WTC11 (cell line): ENCODE measurements around the gene VGF. TPM values are rescaled to one million over a fixed set of nuclear protein-coding genes. Genes with fewer than 3 reads are reported as not detected.

Experiments used
- ATAC-seq: fragments of 200-7000 bp; cut with Tn5 transposase; 2 replicates; pipeline ENCODE4 v1.10.0; 2021; ENCODE audit warnings: mild to moderate bottlenecking, moderate library complexity
- Bru-seq: library from RNA; stranded (reverse); fragments of 400-500 nt; gene quantifications from one replicate; lab custom pipeline; 2021; lab: Mats Ljungman, UMichigan
- CTCF ChIA-PET: fragments of 300-600 bp; sonication (Branson Sonifier 250); formaldehyde crosslinking; loops from one replicate; lab custom pipeline; 2021; ENCODE audit warnings: antibody characterized with exemption; lab: Charles Lee
- POLR2A ChIA-PET: fragments of 350-600 bp; sonication (Branson Sonifier 250); formaldehyde crosslinking; loops from one replicate; lab custom pipeline; 2021; ENCODE audit warnings: antibody characterized with exemption; lab: Charles Lee
- DNase-seq: peaks from one replicate; pipeline ENCODE4 v3.0.0; 2021; ENCODE audit warnings: low spot score
- H3K27ac Mint-ChIP-seq: 2 replicates; pipeline ENCODE4 v1.8.0; 2021; ENCODE audit warnings: mixed read lengths
- H3K27me3 Mint-ChIP-seq: 2 replicates; pipeline ENCODE4 v1.8.0; 2021; ENCODE audit warnings: low read depth, mild to moderate bottlenecking, moderate library complexity, mixed read lengths
- H3K36me3 Mint-ChIP-seq: 2 replicates; pipeline ENCODE4 v1.8.0; 2021; ENCODE audit warnings: mixed read lengths
- H3K4me1 Mint-ChIP-seq: 2 replicates; pipeline ENCODE4 v1.8.0; 2022; ENCODE audit warnings: mixed read lengths
- H3K4me3 Mint-ChIP-seq: 2 replicates; pipeline ENCODE4 v1.8.0; 2021; ENCODE audit warnings: mild to moderate bottlenecking, moderate library complexity, mixed read lengths
- H3K9me3 Mint-ChIP-seq: 2 replicates; pipeline ENCODE4 v1.8.0; 2021; ENCODE audit warnings: mixed read lengths
- CREB1 ChIP-seq: sonication (generic); formaldehyde crosslinking; IDR thresholded peaks from 2 replicates; pipeline ENCODE4 v1.8.0; 2023; ENCODE audit warnings: mild to moderate bottlenecking, missing genetic modification reagents
- CREM ChIP-seq: sonication (generic); formaldehyde crosslinking; IDR thresholded peaks from 2 replicates; pipeline ENCODE4 v1.8.1; 2022; ENCODE audit warnings: mild to moderate bottlenecking, missing genetic modification reagents, moderate library complexity
- EMX1 ChIP-seq: fragments of 250-450 bp; sonication (Bioruptor Pico); IDR thresholded peaks from 2 replicates; pipeline ENCODE4 v1.8.0; 2021; ENCODE audit warnings: mild to moderate bottlenecking
- GRHL2 ChIP-seq: fragments of 250-450 bp; sonication (Bioruptor Pico); IDR thresholded peaks from 2 replicates; pipeline ENCODE4 v1.8.0; 2022; ENCODE audit warnings: mild to moderate bottlenecking, moderate library complexity; ENCODE audit not compliant: insufficient replicate concordance, severe bottlenecking
- JAZF1 ChIP-seq: fragments of 250-450 bp; sonication (Bioruptor Pico); IDR thresholded peaks from 2 replicates; pipeline ENCODE4 v1.9.0; 2021; ENCODE audit warnings: moderate library complexity, mild to moderate bottlenecking, inconsistent platforms
- NFE2L1 ChIP-seq: sonication (generic); formaldehyde crosslinking; IDR thresholded peaks from 2 replicates; pipeline ENCODE4 v1.8.1; 2023; ENCODE audit warnings: missing genetic modification reagents
- NR3C1 ChIP-seq: sonication (generic); formaldehyde crosslinking; conservative IDR thresholded peaks from 2 replicates; pipeline ENCODE4 v1.8.1; 2023; ENCODE audit warnings: low read depth, mild to moderate bottlenecking, missing genetic modification reagents
- RELA ChIP-seq: sonication (generic); formaldehyde crosslinking; IDR thresholded peaks from 2 replicates; pipeline ENCODE4 v1.8.1; 2022; ENCODE audit warnings: missing genetic modification reagents, mild to moderate bottlenecking, borderline replicate concordance
- SMAD3 ChIP-seq: sonication (generic); formaldehyde crosslinking; IDR thresholded peaks from 2 replicates; pipeline ENCODE4 v1.8.0; 2022; ENCODE audit warnings: missing genetic modification reagents, mild to moderate bottlenecking, borderline replicate concordance
- SP1 ChIP-seq: sonication (generic); formaldehyde crosslinking; conservative IDR thresholded peaks from 2 replicates; pipeline ENCODE4 v1.8.1; 2022; ENCODE audit warnings: missing genetic modification reagents
- TCF7 ChIP-seq: sonication (generic); formaldehyde crosslinking; IDR thresholded peaks from 2 replicates; pipeline ENCODE4 v1.8.0; 2022; ENCODE audit warnings: mild to moderate bottlenecking, low read depth, missing genetic modification reagents, moderate library complexity
- TEAD4 ChIP-seq: sonication (generic); formaldehyde crosslinking; IDR thresholded peaks from 2 replicates; pipeline ENCODE4 v1.8.0; 2022; ENCODE audit warnings: mild to moderate bottlenecking, missing genetic modification reagents
- ZNF263 ChIP-seq: sonication (generic); formaldehyde crosslinking; IDR thresholded peaks from 2 replicates; pipeline ENCODE4 v1.8.1; 2022; ENCODE audit warnings: low read depth, mild to moderate bottlenecking, moderate library complexity, missing genetic modification reagents
- ZNF396 ChIP-seq: fragments of 250-450 bp; sonication (Bioruptor Pico); IDR thresholded peaks from 2 replicates; pipeline ENCODE4 v1.8.0; 2021; ENCODE audit warnings: mild to moderate bottlenecking, moderate library complexity, borderline replicate concordance
- ZNF423 ChIP-seq: fragments of 250-450 bp; sonication (Bioruptor Pico); IDR thresholded peaks from 2 replicates; pipeline ENCODE4 v2.1.2; 2022; ENCODE audit warnings: mild to moderate bottlenecking, moderate library complexity
- long read RNA-seq, 3 experiments: library from RNA in 1 of 3; library from capped mRNA in 1 of 3; library from polyadenylated mRNA in 1 of 3; unstranded in 2 of 3; stranded (forward) in 1 of 3; transcript quantifications; one replicate each; pipeline ENCODE4 v2.0.0, GENCODE V29; 2021
- total RNA-seq: library from RNA; stranded (reverse); gene quantifications from 3 replicates; pipeline ENCODE4 v1.2.3, GENCODE V29; 2021
- TF ChIP-seq, protein P1 (sequence below): sonication (generic); formaldehyde crosslinking; IDR thresholded peaks from 2 replicates; pipeline ENCODE4 v1.8.0; 2022; ENCODE audit warnings: mild to moderate bottlenecking, missing genetic modification reagents
- TF ChIP-seq, protein P2 (sequence below): sonication (generic); formaldehyde crosslinking; IDR thresholded peaks from 2 replicates; pipeline ENCODE4 v1.8.1; 2023; ENCODE audit warnings: mild to moderate bottlenecking, missing genetic modification reagents
- TF ChIP-seq, protein P3 (sequence below): sonication (generic); formaldehyde crosslinking; IDR thresholded peaks from 2 replicates; pipeline ENCODE4 v1.8.0; 2023; ENCODE audit warnings: mild to moderate bottlenecking, missing genetic modification reagents
- TF ChIP-seq, protein P4 (sequence below): sonication (generic); formaldehyde crosslinking; IDR thresholded peaks from 2 replicates; pipeline ENCODE4 v1.8.1; 2022; ENCODE audit warnings: low read depth, missing genetic modification reagents, borderline replicate concordance
- TF ChIP-seq, protein P5 (sequence below): sonication (generic); formaldehyde crosslinking; conservative IDR thresholded peaks from 2 replicates; pipeline ENCODE4 v1.8.1; 2023; ENCODE audit warnings: mild to moderate bottlenecking, low read depth, missing genetic modification reagents, moderate library complexity
- TF ChIP-seq, protein P6 (sequence below): sonication (generic); formaldehyde crosslinking; IDR thresholded peaks from 2 replicates; pipeline ENCODE4 v1.8.1; 2023; ENCODE audit warnings: mild to moderate bottlenecking, missing genetic modification reagents, moderate library complexity

The VGF gene
- total RNA-seq (5.2 to 6.4 TPM (median 5.6 TPM) in 3 replicates), Bru-seq, nascent RNA (percentile 21 among the genes with signal in this experiment)
- long read RNA-seq, experiment 1, partial matches to known transcripts = 2 of 2 reads
- long read RNA-seq, experiment 1, other reads (novel, unspliced or antisense) = 0 of 2 reads
- long read RNA-seq, experiment 2, partial matches to known transcripts = 0 of 15 reads
- long read RNA-seq, experiment 2, other reads (novel, unspliced or antisense) = 15 of 15 reads
- long read RNA-seq, experiment 3 = 0 reads

DNA sequence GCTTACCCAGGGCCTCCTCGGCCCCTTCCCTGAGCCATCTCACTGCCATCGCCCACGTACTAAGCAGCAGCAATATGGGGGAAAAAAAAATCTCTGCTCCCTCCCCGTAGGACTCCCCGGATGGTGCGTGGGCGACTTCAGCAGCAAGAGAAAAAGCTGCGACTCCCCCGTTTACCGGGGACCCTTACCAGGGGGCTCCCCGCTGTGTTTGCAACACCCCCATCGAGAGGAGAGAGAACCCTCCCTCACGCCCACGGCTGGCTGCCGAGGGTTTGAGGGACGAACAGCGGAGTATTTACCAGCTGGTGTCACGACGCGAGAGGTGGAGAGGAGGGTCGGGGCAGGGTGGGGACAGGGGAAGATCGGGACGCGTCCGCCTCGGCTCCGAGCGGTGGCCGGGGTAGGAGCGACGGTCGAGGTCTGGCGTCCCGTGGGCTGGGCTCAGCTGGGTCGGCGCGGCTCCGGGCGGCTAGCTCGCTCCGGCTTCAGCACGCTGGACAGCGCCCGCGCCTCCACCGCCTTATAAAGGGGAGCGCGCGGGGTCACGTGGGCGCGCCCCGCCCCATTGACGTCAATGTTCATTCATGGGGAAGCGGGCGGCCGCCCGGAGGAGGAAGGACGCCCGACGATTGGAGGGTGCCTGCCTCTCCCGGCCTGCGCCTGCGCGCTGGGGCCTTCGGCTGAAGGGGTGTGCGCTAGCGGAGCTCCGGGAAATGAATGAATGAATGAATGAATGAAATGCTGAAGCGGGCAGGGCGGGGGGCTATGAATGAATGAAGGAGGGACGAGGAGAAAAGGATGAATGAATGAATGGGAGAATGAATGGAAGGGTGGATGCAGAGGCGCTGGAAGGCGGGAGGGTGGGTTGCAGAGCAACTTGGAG is at the start of gene VGF:
TSS of gene VGF (minus strand) at position 495 of the 883 bp plus-strand sequence. CDS start 726 bp downstream, outside the sequence.
- ATAC-seq (peak; percentile 46), DNase-seq (peak; percentile 98)
- H3K27ac Mint-ChIP-seq = peak within 1 kb of the TSS; percentile 20; the same call in 1 of the 2 replicates
- no peaks in the 10 kb centered on the region for H3K36me3 Mint-ChIP-seq
- H3K9me3 Mint-ChIP-seq = no peaks in the 10 kb centered on the region
- H3K4me1 Mint-ChIP-seq = peaks cover 65% of the 10 kb centered on the region
- CTCF ChIA-PET = interaction anchor here (0.5 to 9.0 kb wide), 20 partner anchors 9 to 199 kb away, joined by 3 to 103 read pairs (median 4); partner anchors contain the start of genes NAT16, PLOD3, SERPINE1 and TRIM56
- POLR2A ChIA-PET = interaction anchor here (0.5 to 2.4 kb wide), 9 partner anchors 9 to 276 kb away, joined by 3 to 14 read pairs (median 4); no protein-coding TSS in a partner anchor
- H3K4me3 Mint-ChIP-seq = peak within 1 kb of the TSS; percentile 81
- peaks cover 67% of the 10 kb centered on the region for H3K27me3 Mint-ChIP-seq
- no peak for TF ChIP-seq ZNF423 (CRISPR knock-in tag)
- peak; percentile 92 for TF ChIP-seq RELA (CRISPR knock-in tag)
- TF ChIP-seq, protein P1, sequence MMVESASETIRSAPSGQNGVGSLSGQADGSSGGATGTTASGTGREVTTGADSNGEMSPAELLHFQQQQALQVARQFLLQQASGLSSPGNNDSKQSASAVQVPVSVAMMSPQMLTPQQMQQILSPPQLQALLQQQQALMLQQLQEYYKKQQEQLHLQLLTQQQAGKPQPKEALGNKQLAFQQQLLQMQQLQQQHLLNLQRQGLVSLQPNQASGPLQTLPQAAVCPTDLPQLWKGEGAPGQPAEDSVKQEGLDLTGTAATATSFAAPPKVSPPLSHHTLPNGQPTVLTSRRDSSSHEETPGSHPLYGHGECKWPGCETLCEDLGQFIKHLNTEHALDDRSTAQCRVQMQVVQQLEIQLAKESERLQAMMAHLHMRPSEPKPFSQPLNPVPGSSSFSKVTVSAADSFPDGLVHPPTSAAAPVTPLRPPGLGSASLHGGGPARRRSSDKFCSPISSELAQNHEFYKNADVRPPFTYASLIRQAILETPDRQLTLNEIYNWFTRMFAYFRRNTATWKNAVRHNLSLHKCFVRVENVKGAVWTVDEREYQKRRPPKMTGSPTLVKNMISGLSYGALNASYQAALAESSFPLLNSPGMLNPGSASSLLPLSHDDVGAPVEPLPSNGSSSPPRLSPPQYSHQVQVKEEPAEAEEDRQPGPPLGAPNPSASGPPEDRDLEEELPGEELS (CRISPR knock-in tag) = peak; percentile 99
- peak; percentile 59; the same call in 1 of the 2 replicates for TF ChIP-seq ZNF263 (CRISPR knock-in tag)
- peak; percentile 96 for TF ChIP-seq SP1 (CRISPR knock-in tag)
- TF ChIP-seq JAZF1 (CRISPR knock-in tag) = no peak
- peak; percentile 95 for TF ChIP-seq CREB1 (CRISPR knock-in tag)
- TF ChIP-seq, protein P2, sequence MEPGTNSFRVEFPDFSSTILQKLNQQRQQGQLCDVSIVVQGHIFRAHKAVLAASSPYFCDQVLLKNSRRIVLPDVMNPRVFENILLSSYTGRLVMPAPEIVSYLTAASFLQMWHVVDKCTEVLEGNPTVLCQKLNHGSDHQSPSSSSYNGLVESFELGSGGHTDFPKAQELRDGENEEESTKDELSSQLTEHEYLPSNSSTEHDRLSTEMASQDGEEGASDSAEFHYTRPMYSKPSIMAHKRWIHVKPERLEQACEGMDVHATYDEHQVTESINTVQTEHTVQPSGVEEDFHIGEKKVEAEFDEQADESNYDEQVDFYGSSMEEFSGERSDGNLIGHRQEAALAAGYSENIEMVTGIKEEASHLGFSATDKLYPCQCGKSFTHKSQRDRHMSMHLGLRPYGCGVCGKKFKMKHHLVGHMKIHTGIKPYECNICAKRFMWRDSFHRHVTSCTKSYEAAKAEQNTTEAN = peak; percentile 97
- TF ChIP-seq, protein P3, sequence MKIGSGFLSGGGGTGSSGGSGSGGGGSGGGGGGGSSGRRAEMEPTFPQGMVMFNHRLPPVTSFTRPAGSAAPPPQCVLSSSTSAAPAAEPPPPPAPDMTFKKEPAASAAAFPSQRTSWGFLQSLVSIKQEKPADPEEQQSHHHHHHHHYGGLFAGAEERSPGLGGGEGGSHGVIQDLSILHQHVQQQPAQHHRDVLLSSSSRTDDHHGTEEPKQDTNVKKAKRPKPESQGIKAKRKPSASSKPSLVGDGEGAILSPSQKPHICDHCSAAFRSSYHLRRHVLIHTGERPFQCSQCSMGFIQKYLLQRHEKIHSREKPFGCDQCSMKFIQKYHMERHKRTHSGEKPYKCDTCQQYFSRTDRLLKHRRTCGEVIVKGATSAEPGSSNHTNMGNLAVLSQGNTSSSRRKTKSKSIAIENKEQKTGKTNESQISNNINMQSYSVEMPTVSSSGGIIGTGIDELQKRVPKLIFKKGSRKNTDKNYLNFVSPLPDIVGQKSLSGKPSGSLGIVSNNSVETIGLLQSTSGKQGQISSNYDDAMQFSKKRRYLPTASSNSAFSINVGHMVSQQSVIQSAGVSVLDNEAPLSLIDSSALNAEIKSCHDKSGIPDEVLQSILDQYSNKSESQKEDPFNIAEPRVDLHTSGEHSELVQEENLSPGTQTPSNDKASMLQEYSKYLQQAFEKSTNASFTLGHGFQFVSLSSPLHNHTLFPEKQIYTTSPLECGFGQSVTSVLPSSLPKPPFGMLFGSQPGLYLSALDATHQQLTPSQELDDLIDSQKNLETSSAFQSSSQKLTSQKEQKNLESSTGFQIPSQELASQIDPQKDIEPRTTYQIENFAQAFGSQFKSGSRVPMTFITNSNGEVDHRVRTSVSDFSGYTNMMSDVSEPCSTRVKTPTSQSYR (CRISPR knock-in tag) = peak; percentile 95
- peak; percentile 99 for TF ChIP-seq SMAD3 (CRISPR knock-in tag)
- TF ChIP-seq, protein P4, sequence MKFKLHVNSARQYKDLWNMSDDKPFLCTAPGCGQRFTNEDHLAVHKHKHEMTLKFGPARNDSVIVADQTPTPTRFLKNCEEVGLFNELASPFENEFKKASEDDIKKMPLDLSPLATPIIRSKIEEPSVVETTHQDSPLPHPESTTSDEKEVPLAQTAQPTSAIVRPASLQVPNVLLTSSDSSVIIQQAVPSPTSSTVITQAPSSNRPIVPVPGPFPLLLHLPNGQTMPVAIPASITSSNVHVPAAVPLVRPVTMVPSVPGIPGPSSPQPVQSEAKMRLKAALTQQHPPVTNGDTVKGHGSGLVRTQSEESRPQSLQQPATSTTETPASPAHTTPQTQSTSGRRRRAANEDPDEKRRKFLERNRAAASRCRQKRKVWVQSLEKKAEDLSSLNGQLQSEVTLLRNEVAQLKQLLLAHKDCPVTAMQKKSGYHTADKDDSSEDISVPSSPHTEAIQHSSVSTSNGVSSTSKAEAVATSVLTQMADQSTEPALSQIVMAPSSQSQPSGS (CRISPR knock-in tag) = peak; percentile 80; the same call in 1 of the 2 replicates
- TF ChIP-seq GRHL2 (CRISPR knock-in tag) = no peak
- TF ChIP-seq TCF7 (CRISPR knock-in tag) = peak; percentile 95
- no peak for TF ChIP-seq EMX1 (CRISPR knock-in tag)
- TF ChIP-seq, protein P5, sequence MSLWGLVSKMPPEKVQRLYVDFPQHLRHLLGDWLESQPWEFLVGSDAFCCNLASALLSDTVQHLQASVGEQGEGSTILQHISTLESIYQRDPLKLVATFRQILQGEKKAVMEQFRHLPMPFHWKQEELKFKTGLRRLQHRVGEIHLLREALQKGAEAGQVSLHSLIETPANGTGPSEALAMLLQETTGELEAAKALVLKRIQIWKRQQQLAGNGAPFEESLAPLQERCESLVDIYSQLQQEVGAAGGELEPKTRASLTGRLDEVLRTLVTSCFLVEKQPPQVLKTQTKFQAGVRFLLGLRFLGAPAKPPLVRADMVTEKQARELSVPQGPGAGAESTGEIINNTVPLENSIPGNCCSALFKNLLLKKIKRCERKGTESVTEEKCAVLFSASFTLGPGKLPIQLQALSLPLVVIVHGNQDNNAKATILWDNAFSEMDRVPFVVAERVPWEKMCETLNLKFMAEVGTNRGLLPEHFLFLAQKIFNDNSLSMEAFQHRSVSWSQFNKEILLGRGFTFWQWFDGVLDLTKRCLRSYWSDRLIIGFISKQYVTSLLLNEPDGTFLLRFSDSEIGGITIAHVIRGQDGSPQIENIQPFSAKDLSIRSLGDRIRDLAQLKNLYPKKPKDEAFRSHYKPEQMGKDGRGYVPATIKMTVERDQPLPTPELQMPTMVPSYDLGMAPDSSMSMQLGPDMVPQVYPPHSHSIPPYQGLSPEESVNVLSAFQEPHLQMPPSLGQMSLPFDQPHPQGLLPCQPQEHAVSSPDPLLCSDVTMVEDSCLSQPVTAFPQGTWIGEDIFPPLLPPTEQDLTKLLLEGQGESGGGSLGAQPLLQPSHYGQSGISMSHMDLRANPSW (CRISPR knock-in tag) = no peak; the same call in 1 of the 2 replicates
- no peak for TF ChIP-seq ZNF396 (CRISPR knock-in tag)
- TF ChIP-seq NFE2L1 (CRISPR knock-in tag) = peak; percentile 84; the same call in 1 of the 2 replicates
- TF ChIP-seq TEAD4 (CRISPR knock-in tag) = peak; percentile 92; the same call in 1 of the 2 replicates
- peak; percentile 93 for TF ChIP-seq CREM
- TF ChIP-seq, protein P6, sequence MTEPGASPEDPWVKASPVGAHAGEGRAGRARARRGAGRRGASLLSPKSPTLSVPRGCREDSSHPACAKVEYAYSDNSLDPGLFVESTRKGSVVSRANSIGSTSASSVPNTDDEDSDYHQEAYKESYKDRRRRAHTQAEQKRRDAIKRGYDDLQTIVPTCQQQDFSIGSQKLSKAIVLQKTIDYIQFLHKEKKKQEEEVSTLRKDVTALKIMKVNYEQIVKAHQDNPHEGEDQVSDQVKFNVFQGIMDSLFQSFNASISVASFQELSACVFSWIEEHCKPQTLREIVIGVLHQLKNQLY (CRISPR knock-in tag) = peak; percentile 92; the same call in 1 of the 2 replicates
- TF ChIP-seq NR3C1 (CRISPR knock-in tag) = 0 out of 2 replicates have a peak, but pooled peaks have one; percentile 66
